Measurements from ENCODE around the gene MFAP3L.

MFAP3L gene

GRCh38 chr4:170022211-170022610 is 4.0 kb downstream of the MFAP3L start:
- DNase-seq (ENCODE audit: low read depth), result no peak

- DNase-seq (ENCODE audit: low read depth), result no peak
Measured at GRCh38 chr4:170017252-170017651, 8.9 kb downstream of the MFAP3L start.

GRCh38 chr4:170015285-170015684 is 10.9 kb downstream of the MFAP3L start:
- no peak for DNase-seq (ENCODE audit: low read depth)

- no peak for DNase-seq (ENCODE audit: low read depth)
Measured at GRCh38 chr4:170014359-170015011, 11.7 kb downstream of the MFAP3L start.

- DNase-seq (ENCODE audit: low read depth), result no peak
Measured at GRCh38 chr4:170012629-170012958, 13.6 kb downstream of the MFAP3L start.

- DNase-seq (ENCODE audit: low read depth), result no peak
Measured at GRCh38 chr4:170011921-170012628, 14.1 kb downstream of the MFAP3L start.

- DNase-seq (ENCODE audit: low read depth), result no peak
Measured at GRCh38 chr4:170009291-170009690, 16.9 kb downstream of the MFAP3L start.

- DNase-seq (ENCODE audit: low read depth), result no peak
Measured at GRCh38 chr4:170008801-170009200, 17.4 kb downstream of the MFAP3L start.

GRCh38 chr4:170008371-170008770 is 17.8 kb downstream of the MFAP3L start:
- no peak for DNase-seq (ENCODE audit: low read depth)

- no peak for DNase-seq (ENCODE audit: low read depth)
Measured at GRCh38 chr4:170007113-170007512, 19.1 kb downstream of the MFAP3L start.

GRCh38 chr4:170005472-170005871 is 20.7 kb downstream of the MFAP3L start:
- DNase-seq (ENCODE audit: low read depth), result no peak

GRCh38 chr4:170004651-170005295 is 21.4 kb downstream of the MFAP3L start:
- no peak for DNase-seq (ENCODE audit: low read depth)

GRCh38 chr4:170003071-170004070 is 22.8 kb downstream of the MFAP3L start:
- DNase-seq (ENCODE audit: low read depth), result no peak

- DNase-seq (ENCODE audit: low read depth), result no peak
Measured at GRCh38 chr4:170001745-170002267, 24.4 kb downstream of the MFAP3L start.

GRCh38 chr4:170001011-170001744 is 25.0 kb downstream of the MFAP3L start:
- DNase-seq (ENCODE audit: low read depth), result no peak

GRCh38 chr4:169999923-170000322 is 26.3 kb downstream of the MFAP3L start:
- no peak for DNase-seq (ENCODE audit: low read depth)

- no peak for DNase-seq (ENCODE audit: low read depth)
Measured at GRCh38 chr4:169998981-169999380, 27.2 kb downstream of the MFAP3L start.

- no peak for DNase-seq (ENCODE audit: low read depth)
Measured at GRCh38 chr4:169996379-169997240, 29.6 kb downstream of the MFAP3L start.

GRCh38 chr4:169993531-169993930 is 32.7 kb downstream of the MFAP3L start:
- no peak for DNase-seq (ENCODE audit: low read depth)

- DNase-seq (ENCODE audit: low read depth), result no peak
Measured at GRCh38 chr4:169988252-169988651, 37.9 kb downstream of the MFAP3L start.

All from ELR (cell line).